Measurements from ENCODE around the gene FLOT1.
"Not testable (repeated sequence)": the region's sequence is repeated elsewhere in the genome, so short reads cannot be mapped to it uniquely, and the experiment has no call there.

The FLOT1 gene

DNA sequence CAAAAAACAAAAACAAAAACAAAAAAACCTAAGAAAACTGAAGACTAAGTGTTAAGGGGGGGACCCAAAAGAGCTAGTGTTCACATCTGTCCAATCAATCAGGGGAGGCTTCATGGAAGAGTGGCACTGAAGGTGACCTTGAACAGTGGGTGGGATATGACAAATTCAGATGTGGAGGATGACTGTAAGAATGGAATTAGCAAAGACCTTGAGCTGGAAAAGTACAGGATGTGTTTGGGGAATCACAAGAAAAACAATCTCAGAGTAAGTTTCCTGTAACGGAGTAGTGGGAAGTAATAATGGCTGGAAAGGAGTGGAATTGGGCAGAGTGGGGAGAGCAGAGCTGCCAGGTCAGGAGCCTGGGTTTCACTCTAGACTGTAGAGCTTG is 4.8 kb upstream of the FLOT1 start:
- DNase-seq (ENCODE audit: low spot score) = no peak

DNA sequence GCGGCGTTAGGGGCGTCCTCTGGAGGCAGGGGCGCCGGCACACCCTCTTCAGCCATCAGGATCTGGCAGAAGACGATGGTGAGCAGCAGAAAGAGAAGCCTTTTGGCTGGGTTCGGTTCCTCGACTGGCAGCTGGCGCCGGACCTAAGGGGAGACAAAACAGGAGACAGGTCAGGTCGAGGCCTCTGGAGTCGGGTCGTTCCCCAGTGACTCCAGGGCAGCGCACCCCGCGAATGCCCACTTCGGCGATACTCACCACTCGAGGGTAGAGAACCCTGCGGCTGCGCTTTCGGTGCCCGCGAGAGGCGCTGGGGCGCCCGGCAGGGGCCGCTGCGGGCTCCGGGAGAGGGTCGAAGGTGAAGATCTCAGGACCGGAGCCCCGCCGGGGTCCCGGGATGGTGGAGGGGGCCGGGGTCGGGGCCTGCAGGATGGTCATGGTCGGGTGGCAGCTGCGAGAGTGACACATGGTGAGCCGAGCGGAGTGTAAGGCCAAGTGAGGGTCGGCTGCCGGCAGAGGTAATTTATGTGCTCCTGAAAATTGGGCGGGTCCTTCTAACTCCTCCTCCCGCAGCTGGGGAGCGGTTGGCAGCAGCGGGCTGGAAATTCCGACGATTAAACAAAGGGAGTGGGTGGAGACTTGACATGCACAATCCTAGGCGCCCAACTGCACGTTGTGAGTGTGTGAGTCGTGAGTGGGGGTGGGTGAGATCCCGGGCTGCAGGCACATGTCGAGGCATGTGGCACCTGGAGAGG is 1.7 kb upstream of the FLOT1 start, which contains the start of gene IER3:
Gene IER3, minus strand, starts transcription at position 494 of the 752 bp plus-strand sequence. Its CDS starts 29 bp downstream, at position 465.
- peak; percentile 68 for DNase-seq (ENCODE audit: low spot score)

DNA sequence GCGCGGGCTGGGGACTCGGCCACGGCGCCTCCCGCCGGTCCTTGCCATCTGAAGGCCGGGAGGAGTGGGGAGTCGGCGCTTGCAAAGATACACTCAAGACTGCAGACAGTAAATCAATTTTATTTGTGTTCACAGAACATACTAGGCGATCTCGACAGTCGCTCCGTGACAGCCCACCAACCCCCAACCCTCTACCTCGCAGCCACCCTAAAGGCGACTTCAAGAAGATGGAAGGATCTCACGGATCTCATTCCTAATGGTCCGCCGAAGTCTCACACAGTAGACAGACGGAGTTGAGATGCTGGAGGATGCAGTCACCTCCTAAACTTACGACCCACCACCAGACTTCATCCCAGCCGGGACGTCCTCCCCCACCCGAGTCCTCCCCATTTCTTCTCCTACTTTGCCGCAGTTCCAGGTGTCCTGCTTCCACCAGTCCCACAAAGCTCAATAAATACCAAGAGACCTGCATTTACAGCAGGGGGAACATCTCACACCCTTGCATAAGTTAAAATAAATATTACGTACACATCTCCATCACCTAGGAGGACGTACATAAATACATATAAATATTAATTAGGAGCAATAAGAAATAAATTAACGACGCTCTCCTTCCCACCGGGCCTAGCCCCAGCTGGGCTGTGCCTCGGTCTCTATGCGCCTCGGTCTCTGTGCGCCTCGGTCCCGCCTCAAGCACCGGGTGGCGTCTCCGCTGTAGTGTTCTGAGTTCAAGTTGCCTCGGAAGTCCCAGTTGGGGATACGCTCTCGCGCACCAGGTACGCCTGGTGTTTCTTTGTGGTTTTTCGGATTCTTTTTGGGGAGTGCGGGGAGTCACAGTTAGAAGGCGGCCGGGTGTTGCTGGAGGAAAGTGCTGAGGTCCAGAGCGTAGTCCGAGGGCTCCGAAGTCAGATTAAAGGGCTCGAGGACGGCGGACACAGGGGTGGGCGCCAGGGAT is 889 bp upstream of the FLOT1 start:
- DNase-seq (ENCODE audit: low spot score) = no peak

DNA sequence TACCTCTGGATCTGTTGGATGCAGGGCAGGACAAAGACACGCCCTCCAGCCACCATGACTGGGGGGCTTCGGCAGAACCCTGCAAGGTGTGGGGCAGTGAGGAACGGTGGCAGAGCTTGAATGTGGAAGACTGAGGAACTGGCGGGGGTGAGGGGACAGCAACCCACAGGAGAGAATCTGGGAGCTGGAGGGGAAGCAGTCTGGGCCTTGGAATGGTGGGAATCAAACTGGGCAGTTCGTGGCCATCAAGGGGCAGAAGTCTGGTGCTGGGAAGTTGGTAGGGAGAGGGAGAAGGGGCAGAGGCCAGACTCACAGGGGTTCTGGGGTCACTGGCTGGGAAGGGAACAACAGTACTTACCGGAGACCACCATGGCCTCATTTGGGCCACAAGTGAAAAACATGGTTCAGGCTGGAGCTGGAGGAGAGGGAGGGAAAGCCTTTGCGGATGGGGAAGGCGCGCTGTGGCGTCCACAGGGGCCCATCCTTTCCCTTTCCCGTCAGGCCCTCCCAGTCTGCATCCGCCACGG is 635 bp downstream of the FLOT1 start:
- DNase-seq (ENCODE audit: low spot score) = no peak

DNA sequence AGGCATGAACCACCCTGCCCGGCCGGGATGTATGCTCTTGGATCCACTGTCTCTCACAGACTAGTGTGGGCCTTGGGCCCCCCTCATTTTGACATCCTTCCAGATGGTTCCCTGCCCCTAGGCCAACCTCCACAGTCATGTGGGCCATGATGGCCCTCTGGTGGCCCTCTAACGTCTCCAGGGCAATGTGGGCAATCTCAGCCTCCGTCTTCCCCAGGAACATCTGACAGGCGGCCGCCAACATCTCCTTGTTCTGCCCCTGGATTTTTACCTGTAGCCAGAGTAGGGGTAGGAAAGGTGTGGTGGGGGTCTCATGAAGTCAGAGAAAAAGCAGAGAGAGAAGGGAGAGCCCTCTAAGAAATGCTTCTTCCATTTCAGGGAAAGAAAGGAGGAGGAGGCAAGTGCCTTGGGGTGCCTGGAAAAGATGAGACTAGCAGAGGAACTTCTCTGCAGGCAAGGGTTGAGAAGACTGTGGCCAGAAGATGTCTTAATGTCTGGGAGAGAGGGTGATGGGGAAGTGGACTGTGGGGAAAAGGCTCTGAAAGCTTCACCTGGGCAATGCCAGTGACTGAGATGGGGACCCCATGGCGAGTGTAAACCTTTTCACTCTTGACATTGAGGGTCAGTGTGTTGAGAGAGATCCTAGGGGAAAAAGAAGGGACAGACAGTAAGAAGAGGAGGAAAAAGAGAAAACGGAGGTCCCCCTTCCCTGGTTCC is 1.3 kb downstream of the FLOT1 start:
- no peak for DNase-seq (ENCODE audit: low spot score)

DNA sequence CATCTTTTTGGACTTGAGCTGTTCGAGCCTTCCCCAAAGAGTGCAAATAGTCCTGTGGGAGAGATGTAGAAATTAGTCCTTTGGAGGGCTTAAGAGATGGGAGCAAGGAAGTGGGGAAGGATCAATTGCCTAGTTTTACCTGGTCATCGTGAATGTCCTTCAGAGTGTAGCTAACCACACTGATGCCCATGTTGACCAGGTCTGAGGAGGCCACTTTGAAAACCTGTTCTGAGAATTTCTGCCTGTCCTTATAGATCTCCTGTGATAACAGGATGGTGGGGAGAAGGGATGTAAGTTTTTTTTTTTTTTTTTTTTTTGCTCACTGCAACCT is 2.0 kb downstream of the FLOT1 start:
- no peak for DNase-seq (ENCODE audit: low spot score)

DNA sequence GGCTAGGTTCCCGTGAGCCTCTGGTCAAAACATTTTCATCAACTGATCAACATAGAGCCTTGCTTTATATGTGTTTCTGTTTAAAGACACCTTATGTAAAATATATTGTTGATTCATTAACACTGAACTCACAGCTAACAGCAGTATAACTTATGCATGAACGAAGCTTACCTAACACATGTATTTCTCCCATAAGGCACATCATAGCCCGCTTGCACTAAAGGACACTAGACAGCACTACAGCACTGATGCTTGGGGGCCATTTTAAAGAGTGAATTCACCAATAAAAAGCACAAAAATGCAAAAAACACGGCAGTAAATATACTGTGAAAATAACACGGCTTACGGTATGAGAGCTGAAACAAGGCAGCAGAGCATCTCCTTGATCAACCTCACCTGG is 4.0 kb downstream of the FLOT1 start:
- DNase-seq (ENCODE audit: low spot score) = no peak

DNA sequence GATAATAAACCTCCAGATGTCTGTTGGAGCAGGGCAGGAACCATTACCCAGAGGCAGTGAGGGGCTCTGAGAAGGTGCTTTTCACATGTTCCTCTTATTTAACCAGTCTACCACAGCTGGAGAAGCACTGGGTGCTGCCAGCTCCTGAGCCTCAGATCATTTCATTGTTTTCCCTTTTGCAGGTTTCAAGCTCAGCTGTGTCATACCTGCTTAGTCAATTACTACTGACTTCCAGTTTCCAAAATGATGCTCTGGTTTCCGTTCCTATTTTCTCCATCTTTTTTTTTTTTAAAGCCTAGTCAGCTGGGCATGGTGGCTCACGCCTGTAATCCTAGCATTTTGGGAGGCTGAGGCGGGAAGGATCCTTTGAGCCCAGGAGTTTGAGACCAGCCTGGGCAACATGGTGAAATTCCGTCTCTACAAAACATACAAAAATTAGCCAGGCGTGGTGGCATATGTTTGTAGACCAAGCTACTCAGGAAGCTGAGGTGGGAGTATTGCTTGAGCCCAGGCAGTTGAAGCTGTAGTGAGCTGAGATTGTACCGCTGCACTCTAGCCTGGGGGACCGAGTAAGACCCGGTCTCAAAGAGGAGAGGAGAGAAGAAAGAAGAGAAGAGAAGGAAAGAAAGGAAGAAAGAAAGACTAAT is 6.7 kb downstream of the FLOT1 start:
- DNase-seq (ENCODE audit: low spot score) = no peak

DNA sequence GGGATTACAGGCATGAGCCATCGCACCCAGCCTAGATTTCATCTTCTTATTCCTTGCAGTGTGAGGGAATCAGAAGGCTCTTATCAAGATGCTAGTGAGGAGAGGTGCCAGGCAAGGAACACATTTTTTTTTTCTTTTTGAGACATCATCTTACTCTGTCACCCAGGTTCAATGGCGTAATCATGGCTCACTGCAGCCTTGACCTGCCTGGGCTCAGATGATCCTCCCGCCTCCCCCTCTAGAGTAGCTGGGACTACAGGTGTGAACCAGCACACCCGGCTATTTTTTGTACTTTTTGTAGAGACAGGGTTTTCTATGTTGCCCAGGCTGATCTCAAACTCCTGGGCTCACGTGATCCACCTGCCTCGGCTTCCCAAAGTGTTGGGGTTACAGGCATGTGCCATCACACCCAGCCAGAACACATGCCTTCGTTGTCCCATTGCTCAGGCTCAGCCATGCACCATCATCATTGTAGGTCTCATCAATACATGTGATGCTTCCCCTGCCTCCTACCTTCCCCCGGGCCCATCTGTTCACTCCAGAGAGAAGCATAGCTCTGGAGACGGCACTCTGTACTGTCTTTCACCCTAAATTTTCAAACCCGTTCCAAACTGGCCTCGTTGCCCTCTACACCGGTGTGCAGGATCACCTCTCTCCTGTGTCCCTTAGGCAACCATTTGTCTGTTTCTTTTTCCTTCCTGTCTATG is 10.1 kb downstream of the FLOT1 start:
- no peak for DNase-seq (ENCODE audit: low spot score)

DNA sequence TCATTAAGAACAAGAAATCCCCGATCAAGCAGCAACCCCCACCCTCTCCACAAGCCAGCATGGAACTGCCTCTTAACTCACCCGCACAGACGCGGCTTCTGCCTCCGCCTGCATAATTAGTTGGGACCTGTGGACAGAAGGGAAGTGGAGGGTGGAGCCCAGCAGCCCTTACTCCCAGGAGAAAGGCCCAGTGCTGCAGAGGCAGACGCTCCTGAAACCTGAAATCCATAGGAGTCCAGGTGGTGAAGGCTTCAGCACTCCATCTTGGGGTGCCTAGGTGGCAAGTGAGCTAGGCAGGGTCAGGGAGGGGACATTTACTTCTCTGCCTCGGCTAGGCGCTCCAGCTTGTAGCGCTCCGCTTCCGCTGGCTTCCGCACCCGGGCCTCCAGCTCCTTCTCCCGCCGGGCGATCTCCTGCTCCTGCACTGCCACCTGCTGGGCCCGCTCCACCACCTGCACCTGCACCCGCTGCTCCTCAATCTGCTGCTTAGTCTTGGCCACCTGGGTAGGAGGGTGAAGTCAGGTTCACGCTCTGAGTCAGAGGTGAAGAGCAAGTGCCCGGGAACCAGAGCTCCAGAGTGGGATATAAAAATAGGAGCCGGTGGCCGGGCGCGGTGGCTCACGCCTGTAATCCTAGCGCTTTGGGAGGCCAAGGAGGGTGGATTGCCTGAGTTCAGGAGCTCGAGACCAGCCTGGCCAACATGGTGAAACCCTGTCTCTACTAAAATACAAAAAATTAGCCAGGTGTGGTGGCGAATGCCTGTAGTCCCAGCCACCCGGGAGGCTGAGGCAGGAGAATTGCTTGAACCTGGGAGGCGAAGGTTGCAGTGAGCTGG is 11.7 kb downstream of the FLOT1 start:
- DNase-seq (ENCODE audit: low spot score) = peak; percentile 71

DNA sequence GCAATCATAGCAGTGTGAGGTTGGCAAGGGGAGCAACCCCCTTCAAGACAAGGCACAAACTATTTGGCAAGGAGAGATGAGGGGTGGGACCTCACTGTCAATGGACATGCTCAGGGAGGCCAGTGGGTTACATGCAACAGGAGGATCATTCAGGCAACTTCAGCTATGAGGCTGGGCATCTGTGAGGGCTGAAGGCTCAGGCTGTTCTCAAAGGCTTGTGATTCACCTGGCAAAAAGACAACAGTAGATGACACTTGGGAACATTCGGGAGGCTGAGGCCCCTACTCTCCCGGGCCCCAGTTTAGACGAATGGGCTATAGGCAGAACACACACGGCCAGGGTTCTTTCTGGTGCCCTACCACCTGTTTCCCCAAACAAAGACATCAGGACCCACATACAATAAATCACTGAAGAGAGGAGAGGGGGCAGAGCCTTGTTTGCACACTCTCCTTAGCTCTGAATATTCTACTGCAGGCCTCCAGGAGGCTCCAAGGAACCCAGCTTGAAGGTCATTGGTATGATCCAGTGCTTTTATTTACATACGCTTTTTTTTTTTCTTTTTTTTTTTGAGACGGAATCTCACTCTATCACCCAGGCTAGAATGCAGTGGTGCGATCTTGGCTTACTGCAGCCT is 14.4 kb downstream of the FLOT1 start:
- no peak for DNase-seq (ENCODE audit: low spot score)

DNA sequence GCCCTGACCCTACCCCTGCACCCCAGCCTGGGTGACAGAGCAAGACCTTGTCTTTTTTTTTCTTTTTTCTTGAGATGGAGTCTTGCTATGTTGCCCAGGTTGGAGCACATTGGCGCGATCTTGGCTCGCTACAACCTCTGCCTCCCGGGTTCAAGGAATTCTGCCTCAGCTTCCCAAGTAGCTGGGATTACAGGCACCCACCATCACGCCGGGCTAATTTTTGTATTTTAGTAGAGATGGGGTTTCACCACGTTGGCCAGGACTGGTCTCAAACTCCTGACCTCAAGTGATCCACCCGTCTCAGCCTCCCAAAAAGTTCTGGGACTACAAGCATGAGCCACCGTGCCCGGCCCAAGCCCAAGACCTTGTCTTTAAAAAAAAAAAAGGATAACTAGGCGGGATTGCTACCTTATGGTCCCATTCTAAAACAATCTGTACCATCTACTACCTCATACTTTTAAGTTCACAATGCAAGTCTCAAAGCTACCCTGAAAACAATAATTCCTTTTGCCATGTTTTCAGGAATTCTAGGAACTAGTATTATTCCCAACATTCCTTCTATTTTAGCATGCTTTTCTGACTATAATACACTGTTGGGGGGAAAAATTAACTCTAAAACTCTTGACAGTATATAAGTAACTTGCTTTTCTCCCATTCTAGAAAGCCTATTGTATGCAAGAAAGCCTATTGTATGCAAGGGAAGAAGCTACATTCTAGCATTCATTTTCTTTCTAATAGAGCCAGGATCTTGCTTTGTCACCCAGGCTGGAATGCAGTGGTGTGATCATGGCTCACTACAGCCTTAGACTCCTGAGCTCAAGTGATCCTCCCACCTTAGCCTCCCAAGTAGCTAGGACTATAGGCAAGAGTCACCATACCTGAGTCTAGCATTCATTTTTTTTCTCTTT is 15.7 kb downstream of the FLOT1 start:
- no peak for DNase-seq (ENCODE audit: low spot score)

DNA sequence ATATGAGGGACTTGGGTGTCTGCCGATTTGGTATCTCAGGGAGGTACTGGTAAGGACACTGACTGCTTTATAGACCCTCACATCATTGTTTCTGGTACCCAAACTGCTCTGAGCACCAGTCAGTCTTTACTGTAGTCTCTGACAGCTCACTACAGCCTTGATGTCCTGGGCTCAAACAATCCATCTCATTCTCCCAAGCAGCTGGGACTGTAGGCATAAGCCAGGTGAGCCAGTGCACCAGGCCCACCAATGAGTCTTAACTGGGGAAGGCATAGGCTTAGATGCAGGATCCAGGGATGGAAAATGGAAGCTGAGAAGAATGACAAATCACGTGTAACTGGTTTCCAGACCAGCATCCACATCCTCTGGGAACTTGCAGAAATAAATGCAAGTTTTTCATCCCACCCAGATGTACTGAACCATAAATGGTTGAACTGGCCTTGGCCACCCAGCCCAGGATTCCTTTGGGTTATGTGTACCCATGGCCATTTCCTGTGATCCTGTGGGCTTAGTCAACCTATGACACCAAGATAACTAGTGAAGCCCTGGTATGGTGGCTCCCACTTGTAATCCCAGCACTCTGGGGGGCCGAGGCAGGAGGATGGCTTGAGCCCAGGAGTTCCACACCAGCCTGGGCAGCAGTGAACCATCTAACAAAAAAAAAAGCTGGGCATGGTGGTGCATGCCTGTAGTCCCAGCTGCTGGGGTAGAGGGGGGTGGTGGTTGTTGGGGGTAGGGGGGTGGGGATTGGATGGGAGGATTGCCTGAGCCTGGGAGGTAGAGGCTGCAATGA is 16.6 kb downstream of the FLOT1 start:
- DNase-seq (ENCODE audit: low spot score) = no peak

DNA sequence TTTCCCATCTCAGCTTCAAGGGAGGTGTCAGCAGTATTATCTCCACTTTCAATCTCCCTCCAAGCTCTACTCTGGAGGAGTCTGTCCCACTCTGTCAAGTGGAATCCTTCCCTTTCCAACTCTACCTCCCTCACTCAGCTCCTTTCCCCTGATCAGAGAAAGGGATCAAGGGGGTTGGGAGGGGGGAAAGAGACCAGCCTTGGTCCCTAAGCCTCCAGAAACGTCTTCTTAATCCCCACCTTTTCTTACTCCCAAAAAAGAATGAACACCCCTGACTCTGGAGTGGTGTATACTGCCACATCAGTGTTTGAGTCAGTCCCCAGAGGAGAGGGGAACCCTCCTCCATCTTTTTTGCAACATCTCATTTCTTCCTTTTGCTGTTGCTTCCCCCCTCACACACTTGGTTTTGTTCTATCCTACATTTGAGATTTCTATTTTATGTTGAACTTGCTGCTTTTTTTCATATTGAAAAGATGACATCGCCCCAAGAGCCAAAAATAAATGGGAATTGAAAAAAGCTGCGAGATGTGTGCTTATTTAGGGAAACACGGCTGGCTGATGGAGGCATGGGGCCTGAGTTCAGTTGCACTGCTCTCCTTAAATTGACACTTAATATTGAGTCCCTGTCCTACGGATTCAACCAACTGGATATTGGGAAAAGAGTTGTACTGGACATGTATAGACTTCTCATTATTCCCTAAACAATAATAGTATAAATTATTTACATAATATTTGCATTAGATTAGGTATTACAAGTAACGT is 17.4 kb downstream of the FLOT1 start:
- DNase-seq (ENCODE audit: low spot score) = no peak

DNA sequence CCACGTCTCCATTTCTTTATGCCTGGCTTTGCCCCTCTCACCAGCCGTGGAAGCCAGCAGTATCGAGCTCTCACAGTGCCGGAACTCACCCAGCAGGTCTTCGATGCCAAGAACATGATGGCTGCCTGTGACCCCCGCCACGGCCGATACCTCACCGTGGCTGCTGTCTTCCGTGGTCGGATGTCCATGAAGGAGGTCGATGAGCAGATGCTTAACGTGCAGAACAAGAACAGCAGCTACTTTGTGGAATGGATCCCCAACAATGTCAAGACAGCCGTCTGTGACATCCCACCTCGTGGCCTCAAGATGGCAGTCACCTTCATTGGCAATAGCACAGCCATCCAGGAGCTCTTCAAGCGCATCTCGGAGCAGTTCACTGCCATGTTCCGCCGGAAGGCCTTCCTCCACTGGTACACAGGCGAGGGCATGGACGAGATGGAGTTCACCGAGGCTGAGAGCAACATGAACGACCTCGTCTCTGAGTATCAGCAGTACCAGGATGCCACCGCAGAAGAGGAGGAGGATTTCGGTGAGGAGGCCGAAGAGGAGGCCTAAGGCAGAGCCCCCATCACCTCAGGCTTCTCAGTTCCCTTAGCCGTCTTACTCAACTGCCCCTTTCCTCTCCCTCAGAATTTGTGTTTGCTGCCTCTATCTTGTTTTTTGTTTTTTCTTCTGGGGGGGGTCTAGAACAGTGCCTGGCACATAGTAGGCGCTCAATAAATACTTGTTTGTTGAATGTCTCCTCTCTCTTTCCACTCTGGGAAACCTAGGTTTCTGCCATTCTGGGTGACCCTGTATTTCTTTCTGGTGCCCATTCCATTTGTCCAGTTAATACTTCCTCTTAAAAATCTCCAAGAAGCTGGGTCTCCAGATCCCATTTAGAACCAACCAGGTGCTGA is 18.4 kb downstream of the FLOT1 start:
- DNase-seq (ENCODE audit: low spot score) = not testable (repeated sequence)

Measured in HuH-7 (cell line).